ENCODE measurements around the gene FAM181A. TPM values are rescaled to one million over a fixed set of nuclear protein-coding genes. Genes with fewer than 3 reads are reported as not detected.
A peak's percentile ranks its signal among the peaks of the same experiment; 100 is the strongest.

The FAM181A gene
- total RNA-seq, 1 donor from 2014 or later, result not detected

- Mint-ChIP-seq H3K27ac (no peak overlapping the region), H3K9me3 (no peaks in the 10 kb centered on the region), H3K4me1 (ENCODE audit: low read depth) (no peaks in the 10 kb centered on the region), H3K4me3 (ENCODE audit: low read depth) (no peak overlapping the region), H3K27me3 (ENCODE audit: low read depth) (peaks cover 6% of the 10 kb centered on the region), H3K36me3 (ENCODE audit: low read depth) (no peaks in the 10 kb centered on the region)
- intact Hi-C loops (cut with micrococcal nuclease), result loop anchor here (1.0 kb wide), 1 partner anchor 238 kb away; no protein-coding TSS in a partner anchor
- no peak for DNase-seq (ENCODE audit: low spot score)
Observed at GRCh38 chr14:93893661-93894261, 33.4 kb upstream of the FAM181A start.

GRCh38 chr14:93895023-93895604 is 32.0 kb upstream of the FAM181A start:
- peaks cover 6% of the 10 kb centered on the region for H3K27me3 Mint-ChIP-seq (ENCODE audit: low read depth)
- DNase-seq (ENCODE audit: low spot score), result no peak
- H3K36me3 Mint-ChIP-seq (ENCODE audit: low read depth), result no peaks in the 10 kb centered on the region
- no peak overlapping the region for H3K27ac Mint-ChIP-seq
- no peak overlapping the region for H3K4me3 Mint-ChIP-seq (ENCODE audit: low read depth)
- intact Hi-C loops (cut with micrococcal nuclease), result no loop called here
- H3K9me3 Mint-ChIP-seq, result no peaks in the 10 kb centered on the region
- no peaks in the 10 kb centered on the region for H3K4me1 Mint-ChIP-seq (ENCODE audit: low read depth)

GRCh38 chr14:93897476-93897845 is 29.7 kb upstream of the FAM181A start:
- Mint-ChIP-seq H3K4me3 (ENCODE audit: low read depth) (no peak overlapping the region), H3K27me3 (ENCODE audit: low read depth) (peaks cover 6% of the 10 kb centered on the region), H3K27ac (no peak overlapping the region), H3K9me3 (no peaks in the 10 kb centered on the region), H3K4me1 (ENCODE audit: low read depth) (no peaks in the 10 kb centered on the region), H3K36me3 (ENCODE audit: low read depth) (no peaks in the 10 kb centered on the region)
- intact Hi-C loops (cut with micrococcal nuclease), result no loop called here
- no peak for DNase-seq (ENCODE audit: low spot score)

- Mint-ChIP-seq H3K36me3 (ENCODE audit: low read depth) (no peaks in the 10 kb centered on the region), H3K27me3 (ENCODE audit: low read depth) (peaks cover 6% of the 10 kb centered on the region), H3K9me3 (no peaks in the 10 kb centered on the region), H3K27ac (no peak overlapping the region), H3K4me1 (ENCODE audit: low read depth) (no peaks in the 10 kb centered on the region), H3K4me3 (ENCODE audit: low read depth) (no peak overlapping the region)
- intact Hi-C loops (cut with micrococcal nuclease), result no loop called here
- no peak for DNase-seq (ENCODE audit: low spot score)
Observed at GRCh38 chr14:93898081-93898611, 29.0 kb upstream of the FAM181A start.

GRCh38 chr14:93898731-93899130 is 28.4 kb upstream of the FAM181A start:
- intact Hi-C loops (cut with micrococcal nuclease), result no loop called here
- Mint-ChIP-seq H3K27ac (no peak overlapping the region), H3K36me3 (ENCODE audit: low read depth) (no peaks in the 10 kb centered on the region), H3K9me3 (no peaks in the 10 kb centered on the region), H3K4me1 (ENCODE audit: low read depth) (no peaks in the 10 kb centered on the region), H3K4me3 (ENCODE audit: low read depth) (no peak overlapping the region), H3K27me3 (ENCODE audit: low read depth) (peaks cover 8% of the 10 kb centered on the region)
- DNase-seq (ENCODE audit: low spot score), result no peak

- intact Hi-C loops (cut with micrococcal nuclease), result no loop called here
- Mint-ChIP-seq H3K9me3 (no peaks in the 10 kb centered on the region), H3K4me1 (ENCODE audit: low read depth) (peaks cover 2% of the 10 kb centered on the region), H3K36me3 (ENCODE audit: low read depth) (no peaks in the 10 kb centered on the region), H3K4me3 (ENCODE audit: low read depth) (no peak overlapping the region), H3K27ac (no peak overlapping the region), H3K27me3 (ENCODE audit: low read depth) (peaks cover 6% of the 10 kb centered on the region)
- no peak for DNase-seq (ENCODE audit: low spot score)
Observed at GRCh38 chr14:93901813-93902212, 25.3 kb upstream of the FAM181A start.

GRCh38 chr14:93902619-93903307 is 24.4 kb upstream of the FAM181A start:
- Mint-ChIP-seq H3K4me3 (ENCODE audit: low read depth) (no peak overlapping the region), H3K4me1 (ENCODE audit: low read depth) (peaks cover 2% of the 10 kb centered on the region), H3K36me3 (ENCODE audit: low read depth) (no peaks in the 10 kb centered on the region), H3K27me3 (ENCODE audit: low read depth) (peaks cover 2% of the 10 kb centered on the region), H3K9me3 (no peaks in the 10 kb centered on the region), H3K27ac (no peak overlapping the region)
- no peak for DNase-seq (ENCODE audit: low spot score)
- intact Hi-C loops (cut with micrococcal nuclease), result no loop called here

- Mint-ChIP-seq H3K27ac (no peak overlapping the region), H3K9me3 (no peaks in the 10 kb centered on the region), H3K27me3 (ENCODE audit: low read depth) (peaks cover 2% of the 10 kb centered on the region), H3K4me3 (ENCODE audit: low read depth) (no peak overlapping the region), H3K4me1 (ENCODE audit: low read depth) (peaks cover 2% of the 10 kb centered on the region), H3K36me3 (ENCODE audit: low read depth) (no peaks in the 10 kb centered on the region)
- no peak for DNase-seq (ENCODE audit: low spot score)
- intact Hi-C loops (cut with micrococcal nuclease), result no loop called here
Observed at GRCh38 chr14:93903342-93904184, 23.6 kb upstream of the FAM181A start.

GRCh38 chr14:93905623-93906022 is 21.5 kb upstream of the FAM181A start:
- H3K9me3 Mint-ChIP-seq, result no peaks in the 10 kb centered on the region
- H3K27ac Mint-ChIP-seq, result no peak overlapping the region
- no peaks in the 10 kb centered on the region for H3K36me3 Mint-ChIP-seq (ENCODE audit: low read depth)
- H3K4me3 Mint-ChIP-seq (ENCODE audit: low read depth), result no peak overlapping the region
- no peak for DNase-seq (ENCODE audit: low spot score)
- intact Hi-C loops (cut with micrococcal nuclease), result no loop called here
- H3K4me1 Mint-ChIP-seq (ENCODE audit: low read depth), result peaks cover 2% of the 10 kb centered on the region
- H3K27me3 Mint-ChIP-seq (ENCODE audit: low read depth), result peaks cover 2% of the 10 kb centered on the region

GRCh38 chr14:93906341-93907329 is 20.5 kb upstream of the FAM181A start:
- intact Hi-C loops (cut with micrococcal nuclease), result no loop called here
- Mint-ChIP-seq H3K27me3 (ENCODE audit: low read depth) (peaks cover 2% of the 10 kb centered on the region), H3K27ac (no peak overlapping the region), H3K4me3 (ENCODE audit: low read depth) (no peak overlapping the region), H3K36me3 (ENCODE audit: low read depth) (no peaks in the 10 kb centered on the region), H3K4me1 (ENCODE audit: low read depth) (peaks cover 2% of the 10 kb centered on the region), H3K9me3 (no peaks in the 10 kb centered on the region)
- peak; percentile 43 for DNase-seq (ENCODE audit: low spot score)

- H3K4me3 Mint-ChIP-seq (ENCODE audit: low read depth), result no peak overlapping the region
- no peak overlapping the region for H3K27ac Mint-ChIP-seq
- no peaks in the 10 kb centered on the region for H3K27me3 Mint-ChIP-seq (ENCODE audit: low read depth)
- intact Hi-C loops (cut with micrococcal nuclease), result no loop called here
- peaks cover 4% of the 10 kb centered on the region for H3K9me3 Mint-ChIP-seq
- DNase-seq (ENCODE audit: low spot score), result no peak
- no peaks in the 10 kb centered on the region for H3K36me3 Mint-ChIP-seq (ENCODE audit: low read depth)
- peaks cover 4% of the 10 kb centered on the region for H3K4me1 Mint-ChIP-seq (ENCODE audit: low read depth)
Observed at GRCh38 chr14:93909429-93910128, 17.6 kb upstream of the FAM181A start.
